HS-27A (cell line): Measurements from ENCODE around the gene CLGN.

Source experiments
- DNase-seq: peaks from one replicate; pipeline ENCODE4 v3.0.0-alpha.2; 2012; ENCODE audit warnings: low read depth, missing footprints

The CLGN gene

DNA sequence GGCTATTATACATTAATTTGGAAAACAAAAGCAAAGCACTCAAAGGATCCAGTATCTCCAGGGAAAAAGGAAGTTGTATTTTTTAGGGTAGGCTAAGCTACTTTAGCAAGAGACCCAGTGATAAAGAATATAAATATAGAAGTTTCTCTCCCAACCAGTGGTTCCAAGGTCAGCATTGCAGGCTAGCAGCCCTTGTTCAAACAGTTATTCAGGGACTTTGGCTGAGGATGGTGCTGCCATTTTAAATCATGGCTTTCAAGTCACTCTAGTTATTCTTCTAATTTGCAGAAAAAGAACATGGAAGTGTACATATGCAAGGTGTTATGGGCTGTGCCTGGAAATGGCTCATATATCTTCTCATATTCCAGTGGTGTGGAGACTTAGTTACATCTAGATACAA is 44.7 kb downstream of the CLGN start:
- DNase-seq, result no peak

DNA sequence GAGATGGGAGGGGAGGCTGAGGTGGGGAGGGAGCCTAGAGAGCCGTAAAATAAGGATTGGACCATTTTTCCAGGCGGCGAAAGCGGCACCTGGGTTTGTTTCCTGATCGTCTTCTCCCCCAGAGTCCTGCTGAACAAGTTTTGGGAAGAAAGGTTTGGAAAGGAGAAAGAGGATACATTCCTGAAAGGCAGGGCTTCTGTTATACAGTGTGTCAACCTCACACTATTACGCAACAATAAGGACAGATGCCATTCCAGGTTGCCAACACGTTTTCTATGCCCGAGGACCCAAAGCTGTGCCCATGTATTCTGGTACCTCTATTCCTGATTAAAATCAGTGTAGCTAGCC is 53.3 kb downstream of the CLGN start:
- DNase-seq, result no peak

DNA sequence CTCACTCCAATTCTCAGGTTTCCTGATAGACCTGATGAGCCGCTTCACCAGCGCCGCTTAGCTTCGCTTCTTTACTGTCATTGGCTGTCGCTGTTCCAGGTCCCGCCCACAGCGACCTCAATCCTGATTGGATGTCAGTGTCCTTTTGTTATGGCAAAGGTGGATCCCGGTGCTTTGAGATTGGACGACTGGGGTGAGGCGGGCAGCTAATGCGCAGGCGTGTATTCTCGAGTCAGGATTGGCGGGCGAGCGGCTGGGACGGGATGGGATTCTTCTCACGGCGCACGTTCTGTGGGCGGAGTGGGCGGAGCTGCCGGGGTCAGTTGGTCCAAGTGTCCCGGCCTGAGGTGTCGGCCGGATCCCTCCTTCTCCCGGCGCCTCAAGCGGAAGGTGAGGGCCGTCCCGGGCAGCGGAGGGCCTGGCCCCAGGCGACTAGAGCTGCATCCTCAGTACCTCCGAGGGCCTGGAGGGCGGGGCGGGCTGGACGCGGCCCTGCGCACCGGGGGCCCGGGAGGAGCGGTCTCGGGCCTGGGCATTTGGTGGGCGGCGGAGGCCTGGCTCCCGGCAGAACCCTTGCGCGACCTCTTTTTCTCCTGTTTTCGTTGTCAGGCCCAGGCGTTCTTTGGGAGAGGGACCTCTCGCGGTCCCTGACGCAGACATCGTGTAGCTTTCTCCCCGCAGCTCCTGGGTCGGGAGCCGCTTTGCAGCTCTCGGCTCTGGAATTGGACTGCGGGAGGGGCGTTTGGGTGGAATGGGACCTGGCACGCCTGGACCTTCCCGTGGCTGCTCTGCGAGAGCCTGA is 53.9 kb downstream of the CLGN start, which contains the start of gene SCOC:
SCOC (plus strand) TSS at position 319 of the 802 bp plus-strand sequence. CDS start 5,525 bp downstream, outside the sequence.
- peak; percentile 99 for DNase-seq

DNA sequence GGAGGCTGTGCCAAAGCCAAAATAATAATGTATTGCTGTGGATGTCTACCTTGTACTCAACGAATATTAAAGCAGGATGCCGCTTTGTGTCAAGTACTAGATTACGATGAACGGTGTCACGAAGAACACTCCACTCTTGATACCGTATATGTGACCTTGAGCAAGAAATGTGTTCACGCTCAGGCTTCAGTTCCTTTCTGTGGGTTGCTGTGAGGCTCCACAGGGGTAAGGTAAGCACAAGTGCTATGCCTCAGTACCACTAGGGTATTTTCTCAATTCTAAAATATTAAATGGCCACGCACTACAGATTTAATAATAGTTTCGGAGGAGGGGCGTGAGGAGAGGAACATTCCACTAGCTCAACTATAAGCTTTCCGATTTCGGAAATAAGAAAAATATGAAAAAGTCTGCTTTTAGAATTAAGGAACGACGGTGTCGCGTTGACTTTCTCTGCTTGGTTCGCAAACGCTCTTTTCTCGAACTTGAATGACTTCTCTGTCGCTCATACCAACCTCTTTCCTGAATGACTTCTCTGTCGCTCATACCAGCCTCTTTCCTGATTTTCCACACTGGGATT is 54.6 kb downstream of the CLGN start:
- DNase-seq, result no peak

DNA sequence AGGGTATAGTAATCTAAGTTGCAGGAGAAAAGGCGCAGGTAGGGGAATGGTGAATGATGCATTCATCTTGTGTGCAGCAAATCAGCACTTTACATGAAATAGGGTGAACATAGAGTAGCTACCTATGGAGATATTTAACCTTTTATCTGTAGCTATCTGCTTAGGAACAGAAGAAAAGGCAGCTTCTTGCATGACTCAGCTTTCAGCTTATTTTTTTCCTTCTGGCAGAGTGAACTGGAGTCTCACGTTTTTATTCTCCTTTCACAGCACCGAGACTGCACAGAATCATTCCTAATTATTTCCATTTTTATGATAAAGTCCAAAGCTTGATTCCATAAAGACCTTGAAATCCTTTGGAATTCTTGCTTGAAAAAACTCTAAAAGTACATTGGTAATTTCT is 58.8 kb downstream of the CLGN start:
- DNase-seq, result no peak

DNA sequence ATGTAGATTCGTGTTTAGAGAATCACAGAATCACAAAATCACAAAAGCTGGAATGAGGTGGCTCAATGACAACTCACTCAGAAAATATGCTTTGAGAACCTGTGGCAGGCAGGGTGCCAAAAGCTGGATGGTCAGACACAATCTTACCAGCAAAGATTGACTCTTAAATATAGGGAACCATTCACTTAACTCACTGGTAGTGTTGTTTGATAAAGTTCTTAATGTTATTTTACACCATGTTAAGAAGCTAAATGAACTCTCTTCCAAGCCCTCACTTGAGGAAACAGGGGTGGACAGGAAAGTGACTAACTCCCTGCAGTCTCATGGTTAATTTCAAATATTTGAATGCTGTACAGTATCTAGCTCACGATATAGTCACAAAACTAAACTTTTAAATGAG is 59.7 kb downstream of the CLGN start:
- DNase-seq, result peak; percentile 57

DNA sequence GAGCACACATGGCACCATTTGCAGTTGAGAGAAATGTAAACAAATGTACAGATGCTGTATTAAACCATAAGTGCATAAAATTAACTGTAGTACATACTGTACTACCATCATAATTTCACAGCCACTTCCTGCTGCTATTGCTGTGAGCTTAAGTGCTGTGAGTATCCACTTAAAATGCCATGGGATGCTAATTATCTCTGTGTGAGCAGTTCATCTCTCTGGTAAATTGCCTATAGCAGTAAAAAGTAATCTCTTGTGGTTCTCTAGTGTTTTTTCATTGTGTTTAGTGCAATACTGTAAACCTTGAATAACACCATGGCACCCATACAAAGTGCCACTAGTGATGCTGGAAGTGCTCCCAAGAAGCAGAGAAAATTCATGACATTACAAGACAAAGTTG is 63.9 kb downstream of the CLGN start:
- DNase-seq, result no peak

DNA sequence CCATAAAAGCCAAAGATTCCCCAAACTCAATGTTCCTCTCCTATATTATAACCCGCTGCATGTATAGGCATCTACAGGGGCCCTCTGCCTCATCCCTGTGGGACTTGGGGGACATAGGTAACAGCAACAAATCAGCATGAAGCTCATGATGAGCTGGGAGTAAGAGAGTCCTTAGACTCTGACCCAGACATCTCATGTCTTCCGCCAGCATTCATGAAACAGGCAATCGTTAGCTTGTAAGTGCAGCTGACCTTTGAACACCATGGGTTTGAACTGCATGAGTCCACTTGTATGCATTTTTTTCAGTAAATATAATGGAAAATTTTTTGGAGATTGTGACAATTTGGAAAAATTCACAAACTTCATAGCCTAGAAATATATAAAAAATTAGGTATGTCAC is 64.4 kb downstream of the CLGN start:
- no peak for DNase-seq

DNA sequence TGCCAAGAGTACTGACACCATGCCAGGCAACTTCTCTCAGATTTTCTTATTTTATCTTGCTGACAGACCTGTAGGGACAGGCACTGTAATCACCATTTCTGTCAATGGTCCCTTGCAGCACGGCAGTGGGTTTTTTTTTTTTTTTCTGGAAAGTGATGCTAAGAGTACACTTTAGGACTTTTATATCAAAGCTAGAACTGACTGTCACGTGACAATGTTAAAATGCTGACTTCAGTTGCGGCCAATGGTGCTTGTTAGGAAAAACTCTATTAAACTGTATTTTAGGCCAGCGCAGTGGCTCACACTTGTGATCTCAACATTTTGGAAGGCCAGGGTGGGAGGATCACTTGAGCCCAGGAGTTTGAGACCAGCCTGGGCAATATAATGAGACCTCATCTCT is 66.3 kb downstream of the CLGN start:
- DNase-seq, result no peak

DNA sequence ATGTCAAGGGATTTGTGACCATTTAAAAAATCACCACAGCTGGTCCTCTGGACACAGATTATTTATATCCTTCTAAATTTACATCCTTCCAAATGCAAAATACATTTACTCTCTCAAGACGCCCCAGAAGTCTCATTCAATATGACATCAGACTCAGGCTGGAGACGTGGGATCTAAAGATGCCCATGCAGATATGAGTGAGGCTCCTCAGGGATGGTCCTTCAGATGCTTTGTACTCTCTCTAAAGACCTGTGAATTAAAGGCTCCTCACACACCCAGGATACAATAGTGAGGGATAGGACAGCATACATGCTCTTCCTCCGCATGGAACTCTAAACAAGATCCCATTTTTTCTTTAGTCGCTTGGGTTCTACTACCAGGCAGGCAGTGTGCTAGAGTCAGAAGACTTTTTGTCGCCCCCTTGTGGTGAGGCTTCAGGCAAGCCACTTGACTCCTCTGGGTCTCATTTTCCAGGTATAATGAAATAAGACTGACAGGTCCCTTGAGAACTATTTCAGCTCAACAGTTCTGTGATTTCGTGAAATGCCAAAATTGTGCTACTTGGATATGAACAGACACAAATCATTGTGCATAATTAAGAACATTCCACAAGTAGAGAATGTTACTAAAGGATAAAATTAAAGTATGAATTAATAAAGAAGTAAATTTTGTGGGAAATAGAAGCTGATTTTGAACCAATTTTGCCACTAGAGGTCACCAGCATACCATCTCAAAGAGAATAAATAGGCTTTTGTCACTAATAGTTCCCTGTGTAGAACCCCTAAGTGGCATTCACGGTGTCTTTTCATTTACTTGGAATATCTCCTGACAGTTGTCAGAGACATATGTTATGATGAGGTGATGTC is 67.7 kb downstream of the CLGN start:
- DNase-seq, result peak; percentile 81

DNA sequence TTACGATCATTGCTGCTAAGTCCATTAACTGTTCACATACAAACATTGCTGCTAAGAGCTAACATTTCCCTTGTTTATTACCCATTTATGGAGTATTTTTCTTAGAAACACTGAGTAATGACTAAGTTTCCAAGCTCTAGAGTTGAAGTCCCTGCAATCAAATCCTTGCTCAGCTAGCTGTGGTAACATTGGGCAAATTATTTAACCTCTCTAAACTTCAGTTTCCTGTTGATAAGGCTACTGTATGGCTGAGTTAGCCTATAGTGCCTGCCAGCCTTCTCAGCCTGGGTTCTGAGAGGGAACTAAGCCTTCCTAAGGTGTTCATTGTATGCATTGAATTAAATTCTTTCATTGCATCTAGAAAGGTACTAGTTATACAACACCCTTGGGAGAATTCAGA is 69.2 kb downstream of the CLGN start:
- DNase-seq, result no peak

DNA sequence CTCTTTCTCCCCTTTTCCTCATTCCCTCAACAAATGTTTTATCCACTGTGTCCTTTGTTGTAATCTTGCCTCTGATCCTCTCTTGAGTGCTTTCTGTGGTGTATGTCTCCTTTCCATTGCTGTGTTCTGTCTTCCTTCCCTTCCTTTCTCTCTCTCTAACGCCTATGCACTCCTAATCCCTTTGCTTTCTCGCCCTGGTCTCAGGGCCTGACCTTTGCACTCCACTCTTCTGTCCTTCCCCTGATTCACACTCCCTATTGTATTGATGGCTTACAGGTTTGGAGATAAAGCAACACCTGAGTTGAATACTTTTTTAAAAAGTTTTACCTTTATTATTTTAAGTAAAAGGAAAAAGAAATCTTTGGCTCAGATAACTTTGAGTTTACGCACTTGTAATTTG is 69.6 kb downstream of the CLGN start:
- DNase-seq, result no peak

DNA sequence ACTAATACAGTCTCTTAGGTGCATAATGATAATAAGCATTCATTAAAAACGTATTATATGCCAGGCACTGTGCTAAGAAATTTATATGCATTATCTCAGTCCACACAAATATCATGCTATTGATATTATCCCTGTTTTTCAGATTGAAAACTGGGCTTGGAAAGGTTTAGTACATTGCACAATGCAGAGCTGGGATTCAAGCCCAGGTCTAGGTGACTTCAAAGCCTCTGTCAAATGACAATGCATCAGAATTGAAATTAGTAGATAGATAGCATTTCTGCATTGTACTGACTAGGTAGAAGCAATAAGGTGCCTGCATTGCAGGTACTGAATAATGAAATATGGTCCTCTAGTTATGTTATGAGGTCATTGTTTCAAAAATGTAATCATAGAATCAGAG is 72.2 kb downstream of the CLGN start:
- no peak for DNase-seq

DNA sequence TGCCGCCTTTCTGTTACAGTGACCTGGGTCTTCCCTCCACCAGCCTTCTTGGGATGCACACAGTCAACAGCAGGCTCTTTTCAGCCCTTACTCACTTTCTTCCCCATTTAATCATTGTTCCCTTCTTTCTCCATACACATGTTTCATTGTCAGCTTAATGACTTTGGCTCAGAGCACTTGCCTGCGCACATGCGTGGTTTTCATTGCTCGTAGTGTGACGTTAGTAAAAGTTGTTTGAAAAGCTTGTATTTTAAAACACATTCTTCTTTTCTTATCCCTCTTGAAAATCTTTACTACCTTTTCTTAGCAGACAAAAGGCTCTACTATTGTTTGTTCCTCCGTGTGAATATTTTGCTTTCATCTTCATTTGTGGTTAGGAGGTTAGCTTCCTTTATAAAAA is 73.7 kb downstream of the CLGN start:
- no peak for DNase-seq

DNA sequence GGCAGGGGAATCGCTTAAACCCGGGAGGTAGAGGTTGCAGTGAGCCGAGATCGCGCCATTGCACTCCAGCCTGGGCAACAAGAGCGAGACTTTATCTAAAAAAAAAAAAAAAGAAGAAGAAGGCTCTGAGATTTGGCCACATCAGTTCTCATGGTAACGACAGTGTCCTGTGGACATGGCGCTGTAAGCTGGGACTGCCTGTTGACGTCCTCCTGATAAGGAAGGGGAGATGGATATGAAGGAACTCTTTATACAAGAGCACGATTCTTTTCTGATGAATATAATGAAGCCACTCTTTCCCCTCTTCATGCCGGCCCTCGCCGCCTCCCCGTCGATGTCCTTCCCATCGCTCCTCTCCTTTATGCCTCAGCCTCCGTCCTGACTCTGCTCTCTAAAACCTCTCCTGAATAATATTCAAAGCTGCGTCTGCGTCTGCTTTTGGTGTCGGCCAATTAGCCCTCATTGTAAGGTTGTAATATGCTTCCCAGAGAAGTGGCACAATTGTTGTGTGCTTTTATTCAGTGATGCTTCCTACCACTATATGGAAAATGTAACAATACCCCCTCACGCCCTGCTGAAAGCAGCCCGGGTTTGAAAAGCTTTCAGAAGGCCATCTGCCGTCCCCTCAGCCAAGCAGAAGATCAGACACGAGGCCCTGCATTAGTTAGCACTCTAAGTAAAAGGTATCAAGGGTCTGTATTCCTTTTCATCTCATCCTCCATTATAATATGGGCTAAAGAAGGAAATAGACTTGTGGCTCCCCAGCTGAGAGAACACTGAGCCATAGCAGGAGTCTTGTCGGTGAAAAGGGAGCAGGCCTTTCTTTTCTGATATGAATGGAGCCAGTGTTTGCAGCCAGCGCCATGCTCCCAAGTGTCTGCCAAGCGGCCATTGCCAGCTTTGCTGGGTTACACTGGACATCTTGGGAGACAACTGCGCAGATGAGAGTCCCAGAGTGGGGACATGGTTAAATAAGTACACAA is 76.1 kb downstream of the CLGN start:
- DNase-seq, result no peak

DNA sequence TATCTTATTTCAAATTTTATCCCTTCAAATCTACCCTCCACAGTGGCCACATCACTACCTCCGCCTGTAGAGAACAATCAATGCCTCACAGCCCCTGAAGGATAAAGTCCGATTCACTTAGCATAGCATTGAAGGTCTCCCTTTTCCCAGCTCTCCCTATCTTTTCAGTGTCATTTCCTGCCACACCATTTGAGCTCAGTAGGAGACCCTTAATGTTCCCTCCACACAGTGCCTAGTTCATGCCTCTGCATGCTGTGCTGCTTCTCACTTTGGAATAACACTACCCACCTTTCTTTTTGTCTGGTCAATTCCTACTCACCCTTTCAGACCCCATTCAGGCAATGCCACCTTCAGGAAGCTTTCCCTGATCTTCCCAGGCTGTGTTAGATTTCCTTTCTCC is 77.6 kb downstream of the CLGN start:
- no peak for DNase-seq

DNA sequence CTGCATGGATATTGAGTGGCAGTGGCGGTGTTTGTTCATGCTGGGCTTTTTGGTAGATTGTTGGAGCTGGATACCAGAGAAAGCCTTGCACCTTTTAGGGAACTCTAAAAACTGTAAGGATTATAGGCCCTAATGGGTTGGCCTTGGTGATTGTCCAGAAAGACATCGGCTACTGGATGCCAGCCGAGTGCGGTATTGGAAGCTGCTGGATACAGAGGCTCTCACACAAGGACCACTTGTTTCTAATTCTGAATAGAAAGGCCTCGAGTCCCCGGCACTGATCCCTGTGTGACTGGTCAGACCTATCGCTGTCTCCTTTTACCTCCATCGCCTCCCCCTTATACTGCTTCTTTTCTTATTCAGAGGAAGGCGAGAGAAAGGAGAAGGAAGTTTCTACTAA is 81.3 kb downstream of the CLGN start:
- DNase-seq, result no peak

DNA sequence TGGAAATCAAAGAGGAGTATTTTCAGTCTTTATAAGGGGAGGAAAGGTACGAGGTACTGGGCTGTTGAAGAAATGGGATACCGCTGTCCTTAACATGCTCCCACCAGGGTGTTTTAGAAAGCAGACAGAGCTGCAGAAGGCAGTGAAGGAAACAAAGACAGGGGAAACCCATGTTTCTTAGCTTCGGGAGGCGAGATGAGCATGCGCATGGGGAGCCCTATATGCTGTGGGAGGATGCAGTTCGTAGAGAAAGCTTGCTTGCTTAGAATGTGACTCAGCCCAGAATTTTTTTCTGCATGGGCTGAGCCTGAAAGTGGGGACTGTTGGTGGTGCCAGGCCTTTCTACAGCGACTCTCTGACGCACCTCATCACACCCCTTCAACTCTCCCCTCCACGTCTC is 82.8 kb downstream of the CLGN start:
- no peak for DNase-seq

DNA sequence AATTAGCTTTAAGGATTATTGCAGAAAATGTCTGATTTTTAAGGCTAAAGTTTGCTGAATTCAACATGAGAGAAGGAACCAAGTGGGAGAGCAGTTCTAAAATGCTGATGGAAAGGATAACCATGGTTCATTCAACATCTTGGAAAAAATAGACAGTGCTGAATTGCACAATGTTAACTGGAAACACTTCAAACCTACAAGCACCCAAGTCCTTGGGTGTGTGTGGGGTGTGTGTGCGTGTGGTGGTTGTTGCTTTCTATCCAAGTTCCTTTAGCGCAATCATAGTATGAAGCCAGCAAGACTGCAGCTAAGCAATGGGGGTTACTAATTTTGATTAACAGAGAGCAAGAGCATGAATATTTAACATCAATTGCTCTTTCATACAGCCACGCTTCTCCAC is 83.3 kb downstream of the CLGN start:
- DNase-seq, result no peak

DNA sequence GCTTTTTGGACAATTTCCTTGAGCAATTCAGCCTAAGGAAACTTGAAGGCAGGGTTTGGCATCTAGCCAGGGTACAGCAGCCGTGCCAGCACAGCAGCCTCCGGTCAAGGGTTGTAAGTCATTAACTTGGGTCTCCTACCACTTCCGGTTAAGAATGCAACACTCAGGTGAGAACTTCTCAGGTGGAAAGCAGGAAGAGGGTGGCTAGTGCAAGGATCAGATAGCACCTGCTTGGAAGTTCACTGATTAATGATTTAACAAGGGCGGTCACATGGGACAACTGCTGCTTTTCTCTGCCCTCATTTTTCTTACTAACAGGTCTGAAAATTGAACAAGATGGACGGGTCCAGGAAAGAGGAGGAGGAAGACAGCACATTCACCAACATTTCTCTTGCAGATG is 84.1 kb downstream of the CLGN start:
- no peak for DNase-seq

DNA sequence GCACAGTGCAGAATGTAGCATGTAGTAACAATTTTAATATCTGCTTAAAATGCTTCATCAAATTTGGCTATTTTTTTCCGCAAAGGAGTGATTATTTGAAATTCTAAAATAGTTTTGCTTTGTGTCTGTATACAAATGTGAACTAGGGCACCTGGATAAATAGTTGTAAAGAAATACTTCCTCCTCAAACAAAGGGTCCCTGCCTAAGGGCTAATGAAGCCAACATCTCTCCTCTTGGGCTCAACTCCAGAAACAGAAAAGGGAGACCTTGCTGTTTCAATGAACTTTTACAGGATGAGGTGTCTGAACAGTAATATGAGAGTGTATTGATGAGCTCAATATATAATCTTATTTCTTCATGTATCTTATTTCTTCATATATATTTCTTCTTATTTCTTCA is 84.8 kb downstream of the CLGN start:
- DNase-seq, result no peak
